ENCODE measurements around the gene SEPTIN3. TPM values are rescaled to one million over a fixed set of nuclear protein-coding genes. Genes with fewer than 3 reads are reported as not detected.

SEPTIN3 gene
- polyA plus RNA-seq, 1 of the 3 experiments (the other 2 are of a cell fraction), result 0.35 TPM

DNA sequence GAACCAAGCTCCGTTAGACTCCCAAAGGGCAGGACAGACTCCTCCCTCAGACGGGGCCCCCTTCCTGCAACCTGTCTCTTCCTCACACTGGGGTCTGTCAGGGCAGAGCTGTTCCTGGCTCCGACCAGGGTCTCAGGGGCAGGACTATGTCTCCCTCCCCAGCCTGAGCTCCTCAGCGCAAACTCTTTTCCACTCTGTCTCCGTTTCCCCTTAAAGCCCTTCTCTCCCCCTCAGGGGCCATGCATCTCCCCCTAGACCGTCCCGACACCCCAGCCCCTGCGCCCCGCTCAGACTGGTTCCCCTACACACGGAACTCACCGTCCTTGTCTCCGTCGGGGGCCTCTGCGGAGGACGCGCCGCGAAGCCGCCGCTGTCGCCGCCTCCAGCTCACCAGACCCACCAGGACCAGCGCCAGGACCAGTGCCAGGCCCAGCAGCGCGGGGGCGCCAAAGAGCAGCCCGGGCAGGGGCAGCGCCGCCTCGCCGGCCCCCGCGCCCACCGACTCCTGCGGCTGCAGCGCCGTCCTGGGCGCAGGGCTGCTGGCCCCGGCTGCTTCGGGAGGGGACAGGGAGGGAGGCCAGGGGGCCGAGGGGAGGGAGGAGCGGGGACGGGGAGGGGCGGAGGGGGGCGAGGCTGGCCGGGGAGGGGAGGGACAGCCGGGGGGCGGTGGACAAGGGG, 43.3 kb upstream of the SEPTIN3 start:
- no peak for TF ChIP-seq EP300 (IDR thresholded peaks at IDR 0.05; ENCODE audit: borderline replicate concordance in 1 of 2, low read depth in 1 of 2, low read length in 1 of 2)
- TF ChIP-seq, protein P1, sequence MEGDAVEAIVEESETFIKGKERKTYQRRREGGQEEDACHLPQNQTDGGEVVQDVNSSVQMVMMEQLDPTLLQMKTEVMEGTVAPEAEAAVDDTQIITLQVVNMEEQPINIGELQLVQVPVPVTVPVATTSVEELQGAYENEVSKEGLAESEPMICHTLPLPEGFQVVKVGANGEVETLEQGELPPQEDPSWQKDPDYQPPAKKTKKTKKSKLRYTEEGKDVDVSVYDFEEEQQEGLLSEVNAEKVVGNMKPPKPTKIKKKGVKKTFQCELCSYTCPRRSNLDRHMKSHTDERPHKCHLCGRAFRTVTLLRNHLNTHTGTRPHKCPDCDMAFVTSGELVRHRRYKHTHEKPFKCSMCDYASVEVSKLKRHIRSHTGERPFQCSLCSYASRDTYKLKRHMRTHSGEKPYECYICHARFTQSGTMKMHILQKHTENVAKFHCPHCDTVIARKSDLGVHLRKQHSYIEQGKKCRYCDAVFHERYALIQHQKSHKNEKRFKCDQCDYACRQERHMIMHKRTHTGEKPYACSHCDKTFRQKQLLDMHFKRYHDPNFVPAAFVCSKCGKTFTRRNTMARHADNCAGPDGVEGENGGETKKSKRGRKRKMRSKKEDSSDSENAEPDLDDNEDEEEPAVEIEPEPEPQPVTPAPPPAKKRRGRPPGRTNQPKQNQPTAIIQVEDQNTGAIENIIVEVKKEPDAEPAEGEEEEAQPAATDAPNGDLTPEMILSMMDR (IDR thresholded peaks at IDR 0.05), result peak; percentile 43
- no peaks in the 10 kb centered on the region; a peak in 1 of 4 replicates for H3K4me1 ChIP-seq (ENCODE audit: control insufficient read depth in 1 of 2, insufficient read depth in 2 of 2, low read depth in 1 of 2, low read length in 1 of 2)
- H3K9me3 ChIP-seq, result no peaks in the 10 kb centered on the region
- H2AFZ ChIP-seq (ENCODE audit: low read depth), result no peak overlapping the region
- H3K4me3 ChIP-seq (ENCODE audit: low read depth in 2 of 2, low read length in 1 of 2), result no peak overlapping the region
- POLR2A ChIA-PET, result no interaction called here
- no peaks in the 10 kb centered on the region for H3F3A ChIP-seq (replicated peaks; ENCODE audit: insufficient read depth)
- no peaks in the 10 kb centered on the region for H4K20me1 ChIP-seq (ENCODE audit: insufficient read depth)
- no peak overlapping the region for H3K9ac ChIP-seq
- no peak overlapping the region for H3K4me2 ChIP-seq
- H3K79me2 ChIP-seq (ENCODE audit: insufficient read depth), result no peaks in the 10 kb centered on the region
- no peaks in the 10 kb centered on the region for H3K36me3 ChIP-seq (replicated peaks in 1 of 2; ENCODE audit: control insufficient read depth in 1 of 2, insufficient read depth in 2 of 2, low read length in 1 of 2)
- no peaks in the 10 kb centered on the region for H3K27me3 ChIP-seq (ENCODE audit: insufficient read depth)
- no peak overlapping the region for H3K27ac ChIP-seq (ENCODE audit: low read depth in 2 of 2, low read length in 1 of 2)
- DNase-seq, result peak; percentile 70
- CTCF ChIA-PET, result interaction anchor here (0.9 to 1.5 kb wide), 8 partner anchors 9 to 519 kb away, joined by 3 to 6 read pairs (median 3); partner anchors contain the start of gene SMIM45
- 37% methylated on average over 12 of the region's 48 CpGs for WGBS (ENCODE audit: low lambda C conversion rate)
- H3K9me2 ChIP-seq, result no peaks in the 10 kb centered on the region

DNA sequence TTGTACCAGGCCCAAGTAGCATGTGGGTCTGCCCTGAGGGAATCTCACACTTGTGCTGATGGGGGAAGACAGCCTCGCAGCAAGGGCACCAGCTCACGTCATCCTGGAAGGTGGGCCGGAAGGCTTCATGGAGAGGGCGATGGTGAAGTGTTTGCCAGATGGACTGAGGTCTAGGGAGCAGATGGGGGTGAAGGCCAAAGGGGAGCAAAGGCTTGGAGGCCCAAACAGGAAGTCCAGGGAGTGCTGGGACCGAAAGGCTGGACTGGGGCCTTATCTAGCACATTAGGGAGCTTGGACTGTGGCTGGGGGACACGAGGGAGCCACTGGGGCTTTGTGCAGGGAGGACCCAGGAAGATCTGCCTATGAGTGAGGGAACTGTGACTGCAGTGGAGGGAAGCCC, 41.4 kb upstream of the SEPTIN3 start:
- ChIA-PET CTCF (interaction anchor here (1.4 kb wide), 1 partner anchor 231 kb away, joined by 5 read pairs; no protein-coding TSS in a partner anchor), POLR2A (no interaction called here)
- no peaks in the 10 kb centered on the region for H3F3A ChIP-seq (replicated peaks; ENCODE audit: insufficient read depth)
- H3K9ac ChIP-seq, result no peak overlapping the region
- H3K4me2 ChIP-seq, result no peak overlapping the region
- WGBS (ENCODE audit: low lambda C conversion rate), result 100% methylated on average over 1 of the region's 6 CpGs
- no peaks in the 10 kb centered on the region for H3K79me2 ChIP-seq (ENCODE audit: insufficient read depth)
- H3K9me3 ChIP-seq, result no peaks in the 10 kb centered on the region
- H3K4me3 ChIP-seq (ENCODE audit: low read depth in 2 of 2, low read length in 1 of 2), result no peak overlapping the region
- H3K27ac ChIP-seq (ENCODE audit: low read depth in 2 of 2, low read length in 1 of 2), result no peak overlapping the region
- no peak for DNase-seq
- no peaks in the 10 kb centered on the region; a peak in 1 of 4 replicates for H3K4me1 ChIP-seq (ENCODE audit: control insufficient read depth in 1 of 2, insufficient read depth in 2 of 2, low read depth in 1 of 2, low read length in 1 of 2)
- no peaks in the 10 kb centered on the region for H3K9me2 ChIP-seq
- H3K27me3 ChIP-seq (ENCODE audit: insufficient read depth), result no peaks in the 10 kb centered on the region
- no peak overlapping the region for H2AFZ ChIP-seq (ENCODE audit: low read depth)
- no peaks in the 10 kb centered on the region for H4K20me1 ChIP-seq (ENCODE audit: insufficient read depth)
- H3K36me3 ChIP-seq (replicated peaks in 1 of 2; ENCODE audit: control insufficient read depth in 1 of 2, insufficient read depth in 2 of 2, low read length in 1 of 2), result no peaks in the 10 kb centered on the region
- TF ChIP-seq FOXM1 (IDR thresholded peaks at IDR 0.05; ENCODE audit: low read depth) (no peak), YY1 (IDR thresholded peaks at IDR 0.05; ENCODE audit: low read depth) (no peak), MEF2A (IDR thresholded peaks at IDR 0.05; ENCODE audit: borderline replicate concordance, low read depth) (no peak), GATA2 (CRISPR knock-in tag; IDR thresholded peaks at IDR 0.05) (no peak), SIN3A (IDR thresholded peaks at IDR 0.05; ENCODE audit: borderline replicate concordance, low read depth, low read length) (no peak), CHD2 (IDR thresholded peaks at IDR 0.05; ENCODE audit: low read length, partially characterized antibody) (no peak), FOSL2 (IDR thresholded peaks at IDR 0.05; ENCODE audit: borderline replicate concordance, low read depth) (no peak), RAD21 (IDR thresholded peaks at IDR 0.05; ENCODE audit: low read length) (no peak), FOXJ3 (CRISPR knock-in tag; IDR thresholded peaks at IDR 0.05) (no peak), POLR2AphosphoS5 (IDR thresholded peaks at IDR 0.05; ENCODE audit: low read depth, low read length) (no peak)
- TF ChIP-seq, protein P2, sequence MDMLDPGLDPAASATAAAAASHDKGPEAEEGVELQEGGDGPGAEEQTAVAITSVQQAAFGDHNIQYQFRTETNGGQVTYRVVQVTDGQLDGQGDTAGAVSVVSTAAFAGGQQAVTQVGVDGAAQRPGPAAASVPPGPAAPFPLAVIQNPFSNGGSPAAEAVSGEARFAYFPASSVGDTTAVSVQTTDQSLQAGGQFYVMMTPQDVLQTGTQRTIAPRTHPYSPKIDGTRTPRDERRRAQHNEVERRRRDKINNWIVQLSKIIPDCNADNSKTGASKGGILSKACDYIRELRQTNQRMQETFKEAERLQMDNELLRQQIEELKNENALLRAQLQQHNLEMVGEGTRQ (IDR thresholded peaks at IDR 0.05; ENCODE audit: borderline replicate concordance, low read depth, low read length), result no peak
- TF ChIP-seq, protein P3, sequence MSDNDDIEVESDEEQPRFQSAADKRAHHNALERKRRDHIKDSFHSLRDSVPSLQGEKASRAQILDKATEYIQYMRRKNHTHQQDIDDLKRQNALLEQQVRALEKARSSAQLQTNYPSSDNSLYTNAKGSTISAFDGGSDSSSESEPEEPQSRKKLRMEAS (IDR thresholded peaks at IDR 0.05; ENCODE audit: low read depth), result no peak
- TF ChIP-seq, protein P4, sequence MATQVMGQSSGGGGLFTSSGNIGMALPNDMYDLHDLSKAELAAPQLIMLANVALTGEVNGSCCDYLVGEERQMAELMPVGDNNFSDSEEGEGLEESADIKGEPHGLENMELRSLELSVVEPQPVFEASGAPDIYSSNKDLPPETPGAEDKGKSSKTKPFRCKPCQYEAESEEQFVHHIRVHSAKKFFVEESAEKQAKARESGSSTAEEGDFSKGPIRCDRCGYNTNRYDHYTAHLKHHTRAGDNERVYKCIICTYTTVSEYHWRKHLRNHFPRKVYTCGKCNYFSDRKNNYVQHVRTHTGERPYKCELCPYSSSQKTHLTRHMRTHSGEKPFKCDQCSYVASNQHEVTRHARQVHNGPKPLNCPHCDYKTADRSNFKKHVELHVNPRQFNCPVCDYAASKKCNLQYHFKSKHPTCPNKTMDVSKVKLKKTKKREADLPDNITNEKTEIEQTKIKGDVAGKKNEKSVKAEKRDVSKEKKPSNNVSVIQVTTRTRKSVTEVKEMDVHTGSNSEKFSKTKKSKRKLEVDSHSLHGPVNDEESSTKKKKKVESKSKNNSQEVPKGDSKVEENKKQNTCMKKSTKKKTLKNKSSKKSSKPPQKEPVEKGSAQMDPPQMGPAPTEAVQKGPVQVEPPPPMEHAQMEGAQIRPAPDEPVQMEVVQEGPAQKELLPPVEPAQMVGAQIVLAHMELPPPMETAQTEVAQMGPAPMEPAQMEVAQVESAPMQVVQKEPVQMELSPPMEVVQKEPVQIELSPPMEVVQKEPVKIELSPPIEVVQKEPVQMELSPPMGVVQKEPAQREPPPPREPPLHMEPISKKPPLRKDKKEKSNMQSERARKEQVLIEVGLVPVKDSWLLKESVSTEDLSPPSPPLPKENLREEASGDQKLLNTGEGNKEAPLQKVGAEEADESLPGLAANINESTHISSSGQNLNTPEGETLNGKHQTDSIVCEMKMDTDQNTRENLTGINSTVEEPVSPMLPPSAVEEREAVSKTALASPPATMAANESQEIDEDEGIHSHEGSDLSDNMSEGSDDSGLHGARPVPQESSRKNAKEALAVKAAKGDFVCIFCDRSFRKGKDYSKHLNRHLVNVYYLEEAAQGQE (IDR thresholded peaks at IDR 0.05; ENCODE audit: low read depth, low read length), result no peak
- TF ChIP-seq, protein P1 (IDR thresholded peaks at IDR 0.05), result no peak
- TF ChIP-seq, protein P5, sequence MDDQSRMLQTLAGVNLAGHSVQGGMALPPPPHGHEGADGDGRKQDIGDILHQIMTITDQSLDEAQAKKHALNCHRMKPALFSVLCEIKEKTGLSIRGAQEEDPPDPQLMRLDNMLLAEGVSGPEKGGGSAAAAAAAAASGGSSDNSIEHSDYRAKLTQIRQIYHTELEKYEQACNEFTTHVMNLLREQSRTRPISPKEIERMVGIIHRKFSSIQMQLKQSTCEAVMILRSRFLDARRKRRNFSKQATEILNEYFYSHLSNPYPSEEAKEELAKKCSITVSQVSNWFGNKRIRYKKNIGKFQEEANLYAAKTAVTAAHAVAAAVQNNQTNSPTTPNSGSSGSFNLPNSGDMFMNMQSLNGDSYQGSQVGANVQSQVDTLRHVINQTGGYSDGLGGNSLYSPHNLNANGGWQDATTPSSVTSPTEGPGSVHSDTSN (IDR thresholded peaks at IDR 0.05), result no peak

All from SK-N-SH (cell line).